G401.6 (cell line): Measurements from ENCODE around the gene ETS1.

Experiments
- FAIRE-seq: peaks from 2 replicates; lab custom pipeline; 2012; peaks lifted over from hg19 to GRCh38; lab: Jason Lieb, UNC

Gene ETS1

DNA sequence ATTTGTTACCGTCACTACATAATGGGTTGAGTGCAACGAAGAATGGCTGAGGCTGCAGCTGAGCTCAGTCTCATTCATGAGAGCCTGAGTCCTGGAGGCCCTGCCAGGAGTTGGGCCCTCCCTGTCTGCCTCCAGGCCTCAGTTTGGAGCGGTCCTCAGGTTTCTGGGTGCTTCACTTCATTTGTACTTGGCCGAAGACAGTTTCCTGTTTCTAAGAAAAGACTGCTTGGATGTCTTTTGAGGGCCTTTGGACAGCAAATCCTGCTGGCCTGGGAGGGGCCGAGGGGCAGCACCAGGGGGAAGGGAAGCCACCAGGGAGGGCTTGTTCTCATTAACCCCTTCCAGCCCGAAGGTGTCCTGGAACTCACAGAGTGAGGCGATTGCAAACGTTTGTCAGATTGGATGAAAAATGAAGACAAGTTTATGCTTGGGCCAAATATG, 163.1 kb downstream of the ETS1 start:
- no peak for FAIRE-seq

DNA sequence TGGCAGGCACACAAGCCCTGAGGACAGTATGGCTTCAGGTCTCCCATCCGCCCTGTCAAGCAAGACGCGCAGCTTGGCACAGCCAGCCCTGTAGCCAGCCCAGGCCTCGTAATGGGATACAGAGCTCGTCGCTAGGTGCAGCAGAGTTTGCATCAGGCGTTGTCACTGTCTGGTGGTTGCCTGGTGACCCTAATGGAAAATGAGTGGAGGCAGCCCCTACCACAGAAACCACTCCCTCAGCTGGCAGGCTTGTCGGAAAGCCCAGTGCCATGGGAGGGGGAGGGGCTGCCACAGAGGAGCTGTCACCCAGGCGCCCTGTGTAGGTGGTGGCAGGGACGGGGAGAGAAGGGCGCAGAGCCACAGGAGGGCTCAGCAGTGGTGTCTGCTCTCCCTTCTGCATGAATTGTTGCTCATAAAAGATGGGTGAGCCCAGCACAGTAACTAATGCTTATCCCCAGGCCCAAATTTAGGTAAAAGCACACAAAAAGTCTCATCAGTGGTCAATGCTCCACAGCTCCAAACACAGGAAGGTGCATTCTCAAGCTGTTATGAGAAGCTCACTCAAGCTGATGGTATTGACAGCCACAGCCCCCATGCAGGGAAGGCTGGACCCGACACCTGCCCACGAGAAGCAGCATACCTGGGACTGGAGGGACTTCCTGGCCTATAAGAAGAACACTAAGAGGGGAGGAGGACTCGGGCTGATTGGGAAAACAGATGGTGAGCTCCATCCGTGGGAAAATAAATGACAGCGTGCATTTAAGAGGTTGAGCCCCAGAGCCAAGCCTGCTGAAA, 164.6 kb downstream of the ETS1 start:
- FAIRE-seq = no peak

DNA sequence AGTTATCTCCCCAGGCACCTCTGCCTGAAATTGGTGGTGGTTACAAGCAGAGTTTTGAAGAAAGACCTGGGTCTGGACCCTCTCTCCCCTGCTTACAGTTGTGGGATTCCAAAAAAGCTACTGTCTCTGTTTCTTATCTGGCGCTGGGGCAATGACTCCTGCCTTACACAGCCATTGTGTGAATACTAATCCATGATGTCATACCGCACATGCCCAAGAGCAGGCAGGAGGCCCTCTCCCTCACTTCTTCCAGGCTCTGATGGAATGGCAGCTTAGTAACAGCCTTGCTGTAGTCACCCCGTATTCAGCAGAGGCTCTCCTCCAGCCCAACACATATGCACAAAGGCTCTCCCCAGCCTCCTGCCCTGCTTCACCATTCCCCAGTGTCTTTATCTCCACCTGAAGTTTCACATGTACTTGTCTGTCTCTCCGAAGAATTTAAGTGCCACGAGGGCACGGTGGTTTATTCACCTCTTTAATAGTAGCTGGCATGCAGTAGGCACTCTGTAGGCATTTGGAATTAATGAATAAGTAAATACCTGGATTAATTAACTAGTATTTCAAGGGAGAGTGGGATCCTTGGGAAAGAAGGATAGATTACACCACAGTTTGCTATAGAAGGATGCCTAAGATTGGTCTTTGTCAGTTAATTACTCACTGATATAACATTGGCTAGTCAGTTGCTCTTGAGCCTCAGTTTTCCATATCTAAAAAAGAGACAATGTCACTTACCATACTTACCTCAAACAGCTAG, 165.6 kb downstream of the ETS1 start:
- no peak for FAIRE-seq

DNA sequence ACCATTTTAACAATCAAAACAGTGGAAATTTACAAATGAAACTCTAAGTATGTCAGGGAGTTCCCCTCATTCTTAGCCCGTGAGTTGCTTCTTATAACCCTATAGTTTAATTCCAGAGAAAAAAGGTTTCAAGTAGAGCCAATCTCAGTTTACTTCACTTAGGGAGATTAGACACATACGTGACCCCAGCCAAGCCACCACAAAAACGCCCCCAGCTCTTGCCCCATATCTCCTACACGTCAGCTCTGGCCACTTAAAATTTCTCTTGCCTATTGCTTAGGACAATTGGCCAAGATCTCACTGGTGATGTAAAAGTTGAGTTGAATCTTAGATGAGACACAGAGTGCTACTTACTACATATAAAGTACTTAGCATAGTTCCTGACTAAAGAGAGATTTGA, 166.4 kb downstream of the ETS1 start:
- FAIRE-seq = no peak

DNA sequence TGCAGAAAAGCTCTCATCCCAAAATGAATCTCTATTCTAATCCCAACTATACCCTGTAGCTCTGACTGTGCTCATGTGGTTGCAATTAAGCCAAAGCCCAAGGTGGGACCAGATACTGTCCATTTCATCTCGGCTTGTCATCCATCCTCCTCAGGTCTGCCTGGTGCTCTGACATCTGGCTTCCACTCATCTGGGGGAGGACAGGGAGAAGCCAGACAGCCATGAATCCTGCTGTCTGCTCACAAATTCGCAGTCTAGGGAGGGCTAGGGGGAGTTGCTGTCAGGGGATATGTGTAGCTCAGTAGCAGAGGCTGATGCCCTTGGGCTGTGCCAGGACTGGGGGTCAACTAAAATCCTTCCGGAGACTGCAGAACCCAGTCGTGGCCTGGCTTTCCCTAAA, 167.1 kb downstream of the ETS1 start:
- no peak for FAIRE-seq

DNA sequence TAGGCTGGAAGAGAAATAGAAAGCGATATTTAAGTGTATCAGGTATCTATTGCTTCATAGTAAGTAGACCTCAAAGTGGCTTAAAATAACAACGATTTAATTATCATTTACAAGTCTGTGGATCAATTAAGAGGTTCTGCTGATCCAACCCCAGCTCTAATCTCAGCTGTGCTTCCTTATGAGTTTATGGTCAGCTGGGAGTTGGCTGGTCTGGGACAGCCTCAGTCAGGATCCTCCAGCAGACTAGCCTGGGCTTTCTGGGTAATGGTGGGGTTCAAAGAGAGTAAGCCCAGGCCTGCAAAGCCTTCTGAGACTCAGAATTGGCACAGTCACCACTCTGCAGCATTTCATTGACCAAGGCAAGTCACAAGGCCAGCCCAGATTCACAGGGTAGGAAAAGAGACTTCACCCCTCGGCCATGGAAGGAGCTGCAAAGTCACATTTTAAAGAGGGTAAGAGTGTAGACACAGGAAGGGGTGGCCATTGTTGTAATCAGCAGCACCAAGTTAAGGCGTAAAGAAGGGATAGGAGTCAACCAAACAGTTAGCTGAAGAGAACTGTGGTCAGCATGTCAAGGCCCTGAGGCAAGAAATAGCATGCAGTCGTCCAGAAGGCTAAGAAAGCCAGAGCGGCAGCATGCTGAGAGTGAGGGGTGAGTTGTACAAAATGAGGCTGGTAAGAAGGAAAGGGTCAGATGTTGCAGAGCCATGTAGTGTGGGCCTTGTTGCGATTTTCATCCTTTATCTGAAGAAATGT, 168.2 kb downstream of the ETS1 start:
- FAIRE-seq = no peak

DNA sequence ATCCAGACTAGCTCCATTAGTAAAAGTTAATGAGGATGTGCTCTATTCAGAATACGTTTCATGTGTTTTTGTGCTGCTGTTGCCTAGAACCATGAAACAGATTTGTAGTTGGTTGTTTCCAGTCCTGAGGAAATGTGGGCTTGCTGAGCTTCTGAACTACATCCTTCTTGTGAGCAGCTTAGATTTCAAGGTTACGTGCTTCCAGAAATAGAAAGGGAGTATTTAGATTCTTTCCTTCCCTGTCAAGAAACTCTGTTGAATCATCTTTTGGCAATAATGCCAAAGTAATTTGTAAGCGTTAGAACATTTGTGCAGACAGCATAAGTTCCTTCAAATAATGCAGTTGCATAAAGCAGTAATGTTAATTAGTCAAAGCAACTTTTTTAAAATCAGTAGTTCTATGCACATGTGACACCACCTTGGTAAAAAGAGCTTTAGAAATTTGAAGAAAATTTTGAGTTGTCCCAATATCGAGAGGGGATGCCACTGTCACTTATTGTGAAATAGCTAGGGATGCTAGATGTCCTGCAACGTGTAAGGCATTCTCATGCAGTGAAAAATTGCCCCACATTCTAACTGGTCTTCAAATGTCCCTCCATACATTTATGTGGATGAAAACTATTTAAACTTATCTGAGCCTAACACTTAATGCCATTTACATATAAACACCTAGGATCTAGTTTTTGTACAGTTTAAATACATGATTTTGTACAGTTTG, 169.6 kb downstream of the ETS1 start:
- no peak for FAIRE-seq

DNA sequence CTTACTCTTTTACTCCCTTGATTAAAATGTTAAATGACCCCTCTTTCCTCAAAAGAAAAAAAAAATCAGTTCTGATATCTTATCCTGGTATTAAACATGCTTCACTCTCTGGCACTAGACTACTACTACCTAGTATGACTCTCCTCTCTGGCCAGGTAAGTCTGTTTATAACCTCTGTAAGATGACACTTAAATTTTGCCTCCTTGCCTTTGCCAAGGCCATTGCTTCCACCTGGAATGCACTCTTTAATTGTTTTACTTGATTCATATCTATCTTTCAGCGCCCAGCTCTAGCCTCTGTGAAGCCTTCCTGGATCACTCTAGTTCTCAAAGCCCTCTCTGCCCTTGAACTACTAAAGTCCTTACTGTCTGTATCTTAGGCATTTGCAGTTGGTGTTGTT, 170.4 kb downstream of the ETS1 start:
- FAIRE-seq = no peak

DNA sequence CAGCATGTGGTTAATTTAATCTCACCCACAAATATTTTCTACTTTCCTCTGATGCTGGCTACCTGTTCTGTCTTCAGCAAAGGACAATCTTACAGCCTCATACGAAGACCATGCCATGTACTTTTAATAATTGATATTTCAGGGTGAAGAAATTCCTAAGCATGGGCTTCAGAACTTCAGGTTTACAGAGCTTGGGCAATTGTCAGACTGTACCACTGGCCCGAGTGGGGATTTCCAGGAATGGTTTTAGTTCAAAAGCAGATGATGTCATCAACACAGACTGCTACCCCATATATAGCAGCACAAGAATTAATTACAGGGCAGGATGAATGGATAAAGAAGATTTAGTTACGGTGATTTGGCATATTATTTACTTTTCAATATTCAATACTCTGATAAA, 171.8 kb downstream of the ETS1 start:
- FAIRE-seq = no peak

DNA sequence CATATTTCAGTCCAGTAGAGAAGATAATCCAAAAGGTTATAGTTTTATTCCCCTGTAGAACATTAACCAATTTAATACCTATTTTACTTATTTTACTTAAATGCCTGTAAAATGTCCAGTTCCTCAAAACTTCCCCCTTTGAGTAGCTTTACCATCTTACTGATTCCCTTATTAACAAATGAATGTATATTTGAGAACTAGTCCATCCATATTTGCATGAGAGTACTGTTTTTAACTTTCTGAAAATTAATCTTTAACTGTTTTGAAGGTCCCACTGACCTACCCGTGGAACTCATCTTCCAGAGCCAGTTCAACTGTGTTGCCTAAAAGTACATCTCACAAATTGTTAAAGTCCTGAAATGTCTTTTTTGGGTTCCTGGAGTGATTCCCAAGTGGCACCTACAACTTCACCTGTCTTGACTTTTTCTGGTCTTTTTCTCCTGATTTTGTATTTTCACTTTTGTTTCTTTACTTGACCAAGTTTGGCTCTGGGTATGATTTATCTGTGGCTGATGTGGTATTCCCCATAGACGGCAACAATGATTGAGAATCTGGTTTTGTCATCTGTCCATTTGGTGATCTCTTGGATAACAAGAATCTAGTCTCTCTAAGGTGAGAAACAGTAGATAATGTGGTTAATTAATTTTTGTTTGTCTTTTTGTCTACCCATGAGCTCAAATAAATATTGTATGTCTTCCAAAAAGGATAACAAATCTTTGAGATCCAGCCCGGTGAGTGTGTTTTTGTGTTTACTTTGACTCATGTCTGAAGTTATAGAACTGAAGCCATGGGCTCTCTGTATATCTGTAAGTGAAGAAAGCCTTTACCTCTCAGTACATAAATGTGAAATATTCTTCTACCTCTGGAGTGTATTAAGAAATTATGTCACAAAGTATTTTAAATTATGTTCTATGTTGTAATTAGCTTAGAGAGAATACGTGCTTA, 174.2 kb downstream of the ETS1 start:
- FAIRE-seq = no peak

DNA sequence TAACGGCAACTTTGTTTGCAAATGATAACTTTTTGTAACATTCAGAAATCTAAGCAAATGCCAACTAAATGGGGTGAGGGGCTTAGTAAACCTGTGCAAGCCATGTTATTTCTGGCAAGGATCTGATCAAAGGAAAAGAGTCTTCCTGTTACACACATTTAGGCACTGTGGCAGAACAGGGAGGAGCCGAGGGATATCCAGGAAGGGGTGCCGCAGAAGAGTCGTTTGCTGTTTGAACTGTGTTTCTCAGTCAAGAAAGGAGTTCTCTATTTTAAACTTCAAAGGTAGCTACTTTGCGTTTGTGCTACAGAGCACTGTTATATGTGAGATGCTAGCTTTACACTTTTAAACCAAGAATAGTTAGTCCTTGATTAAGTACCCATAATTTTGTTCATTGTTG, 175.5 kb downstream of the ETS1 start:
- no peak for FAIRE-seq

DNA sequence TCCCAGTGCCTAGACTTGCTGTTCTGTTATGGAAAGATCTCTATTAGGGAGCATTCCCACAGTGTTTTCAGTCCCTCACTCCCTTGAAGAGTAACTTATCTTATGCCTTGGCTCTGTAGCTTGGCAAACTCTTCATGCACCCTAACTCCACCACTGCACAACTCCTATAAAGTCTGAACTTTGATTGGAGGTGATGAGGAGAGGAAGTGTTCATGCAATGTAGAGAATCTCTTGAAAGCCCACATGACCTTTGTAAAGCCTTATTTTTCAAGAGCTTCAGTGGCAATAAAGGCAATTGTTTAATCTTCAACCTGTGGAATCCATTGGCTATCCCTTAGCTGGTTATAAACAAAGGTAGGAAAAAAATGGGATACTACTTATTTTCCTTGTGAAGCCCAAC, 176.2 kb downstream of the ETS1 start:
- no peak for FAIRE-seq

DNA sequence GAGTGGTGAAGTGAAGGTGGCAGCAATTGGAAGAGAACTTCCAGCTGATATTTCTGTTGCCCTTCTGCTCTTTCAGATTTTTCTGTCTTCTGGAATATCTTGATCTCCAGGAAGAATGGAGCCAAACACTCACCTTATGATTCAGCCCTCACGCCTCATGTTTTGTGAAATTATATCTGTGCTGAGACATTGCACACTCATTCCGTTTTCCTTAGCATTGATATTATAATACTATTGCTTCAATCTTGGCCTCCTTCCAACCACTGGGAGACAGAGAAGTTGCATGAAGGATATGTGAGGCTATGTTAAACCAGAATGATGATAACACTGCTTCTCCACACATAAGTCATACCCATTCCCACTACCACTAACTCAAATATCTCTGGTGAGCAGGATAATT, 177.9 kb downstream of the ETS1 start:
- FAIRE-seq = no peak
